Upper lobe of left lung (tissue), 4 donors: ENCODE measurements around the gene YIPF3.

Experiments
- CTCF ChIP-seq, 6 experiments: fragments of 450-650 bp in 4 of 6; fragments of 200-600 bp in 2 of 6; sonication (generic) in 2 of 6; IDR thresholded peaks; one replicate each; pipeline ENCODE4 v1.5.1; 2016 to 2019; ENCODE audit warnings: antibody characterized with exemption in 6 of 6
- EP300 ChIP-seq, 4 donors: sonication (generic); formaldehyde crosslinking; IDR thresholded peaks; one replicate each; pipeline ENCODE4 v1.5.1; 2017; ENCODE audit warnings: antibody characterized with exemption in 4 of 4, control low read depth in 2 of 4
- POLR2A ChIP-seq, 4 donors: fragments of 450-650 bp; IDR thresholded peaks; one replicate each; pipeline ENCODE4 v1.5.1; 2016 to 2017; ENCODE audit warnings: antibody characterized with exemption in 4 of 4, mild to moderate bottlenecking in 2 of 4

- no peak for TF ChIP-seq CTCF (IDR thresholded peaks at IDR 0.05)
- no peak for TF ChIP-seq POLR2A (IDR thresholded peaks at IDR 0.05)
- TF ChIP-seq EP300 (IDR thresholded peaks at IDR 0.05) = no peak
Measured at GRCh38 chr6:43492673-43493072, 24.1 kb downstream of the YIPF3 start.
